Amniotic epithelial cell (primary cell): ENCODE results near the gene RASGEF1C.
A peak's percentile ranks its signal among the peaks of the same experiment; 100 is the strongest.
"Not testable (repeated sequence)": the region's sequence is repeated elsewhere in the genome, so short reads cannot be mapped to it uniquely, and the experiment has no call there.

ENCODE experiments used
- DNase-seq: peaks from one replicate; pipeline ENCODE4 v3.0.0-alpha.2; 2010; ENCODE audit warnings: low read depth

RASGEF1C gene

DNA sequence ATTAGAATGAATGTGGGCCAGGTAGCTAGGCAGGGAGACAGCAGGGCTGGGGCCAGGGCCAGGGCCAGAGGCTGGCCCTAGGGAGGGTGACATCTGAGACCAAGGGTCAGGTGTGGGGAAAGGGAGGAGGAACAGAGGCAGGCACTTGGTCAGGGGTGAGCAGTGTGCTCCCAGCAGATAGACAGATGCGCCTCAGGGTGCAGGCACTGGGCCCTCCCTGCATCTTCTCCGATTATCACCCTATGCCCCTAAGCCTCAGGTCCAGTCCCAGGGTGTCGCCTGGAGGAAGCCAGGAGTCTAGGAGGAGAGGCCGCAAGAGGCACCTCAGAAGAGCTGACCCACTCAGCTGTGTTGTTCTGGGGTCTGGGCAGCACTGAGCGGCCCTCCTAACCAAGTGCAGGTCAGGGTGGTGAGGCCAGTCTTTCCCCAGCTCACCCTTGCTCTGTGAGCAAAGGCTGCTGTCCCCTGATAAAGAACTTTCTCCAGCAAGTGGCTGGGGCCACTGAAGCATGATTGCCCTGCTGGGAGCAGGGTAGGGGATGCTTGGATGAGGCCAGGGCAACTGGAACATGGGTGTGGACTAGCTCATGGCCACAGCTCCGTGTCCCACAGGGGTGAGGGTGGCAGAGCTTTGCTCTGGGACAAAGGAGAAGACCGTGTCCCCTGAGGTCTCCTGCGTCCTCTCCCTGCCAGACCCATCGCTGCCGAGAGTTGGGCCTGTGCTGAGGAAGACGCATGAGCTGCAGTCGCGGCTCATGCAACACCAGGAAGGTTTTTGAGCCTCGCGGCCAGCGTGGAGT lies 2.1 kb upstream of the RASGEF1C start:
- DNase-seq, result no peak

DNA sequence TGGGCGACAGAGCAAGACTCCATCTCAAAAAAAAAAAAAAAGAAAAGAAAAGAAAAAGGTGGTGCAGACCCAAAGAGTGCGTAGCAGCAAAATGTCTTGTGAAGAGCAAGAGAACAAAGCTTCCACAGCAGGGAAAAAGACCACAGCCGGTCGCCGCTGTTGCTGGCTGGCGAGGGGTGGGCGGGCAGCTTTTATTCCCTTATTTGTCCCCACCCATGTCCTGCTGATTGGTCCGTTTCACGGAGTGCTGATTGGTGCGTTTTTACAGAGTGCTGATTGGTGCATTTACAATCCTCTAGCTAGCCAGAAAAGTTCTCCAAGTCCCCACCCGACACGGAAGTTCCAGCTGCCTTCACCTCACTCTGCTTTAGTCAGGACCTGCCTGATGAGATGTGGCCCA lies 1.1 kb upstream of the RASGEF1C start:
- not testable (repeated sequence) for DNase-seq

GRCh38 chr5:180208435-180209081 lies 453 bp downstream of the RASGEF1C start:
- DNase-seq, result no peak

DNA sequence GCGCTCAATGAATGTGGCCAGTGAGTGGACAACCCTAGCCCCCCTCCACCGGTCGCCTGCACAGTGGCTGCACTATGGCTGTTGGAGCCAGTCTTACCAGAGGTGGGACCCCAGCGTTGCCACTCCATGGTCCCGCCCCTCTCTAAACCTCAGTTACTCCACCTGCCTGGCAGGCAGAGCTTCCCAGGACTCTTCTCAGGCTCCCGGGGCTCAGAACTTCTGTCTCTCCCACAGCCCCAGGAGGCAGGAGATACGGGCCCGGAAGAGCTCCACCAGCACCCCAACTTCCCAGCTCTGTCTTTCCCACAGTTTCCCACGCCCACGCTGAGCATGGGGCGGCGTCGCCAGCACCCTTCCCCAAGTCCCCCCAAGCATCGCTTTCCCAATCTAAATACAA lies 975 bp downstream of the RASGEF1C start:
- DNase-seq, result no peak

GRCh38 chr5:180207593-180207992 lies 1.4 kb downstream of the RASGEF1C start:
- DNase-seq, result no peak

- DNase-seq, result no peak
Measured at GRCh38 chr5:180206993-180207392, 2.0 kb downstream of the RASGEF1C start.

- no peak for DNase-seq
Measured at GRCh38 chr5:180205916-180206315, 3.1 kb downstream of the RASGEF1C start.

- DNase-seq, result no peak
Measured at GRCh38 chr5:180204276-180204819, 4.7 kb downstream of the RASGEF1C start.

DNA sequence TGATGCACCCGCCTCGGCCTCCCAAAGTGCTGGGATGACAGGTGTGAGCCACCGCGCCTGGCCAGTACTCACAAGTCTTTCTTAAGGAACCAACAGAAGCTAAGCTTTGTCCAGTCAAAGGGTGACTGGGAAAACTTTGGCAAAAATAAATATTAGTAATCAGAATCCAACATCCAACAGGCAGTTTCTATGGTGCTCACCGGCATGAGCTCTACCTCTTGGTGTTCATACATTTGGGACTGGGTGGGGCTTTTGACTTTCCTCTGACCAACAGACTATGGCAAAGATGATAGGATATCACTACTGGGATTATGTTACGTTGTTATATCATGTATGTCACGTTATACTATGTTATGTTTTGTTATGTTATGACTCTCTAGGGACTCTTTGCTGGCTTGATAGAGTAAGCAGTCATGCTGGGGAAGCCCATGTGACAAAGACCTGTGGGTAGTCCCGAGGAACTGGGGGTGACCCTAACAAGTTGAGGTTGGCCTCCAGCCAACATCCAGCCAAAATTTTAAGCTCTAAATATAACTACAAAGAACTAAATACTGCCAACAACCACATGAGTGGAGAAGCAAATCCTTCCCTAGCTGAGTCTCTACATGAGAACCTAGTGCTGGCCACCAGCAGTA lies 6.0 kb downstream of the RASGEF1C start:
- no peak for DNase-seq

DNA sequence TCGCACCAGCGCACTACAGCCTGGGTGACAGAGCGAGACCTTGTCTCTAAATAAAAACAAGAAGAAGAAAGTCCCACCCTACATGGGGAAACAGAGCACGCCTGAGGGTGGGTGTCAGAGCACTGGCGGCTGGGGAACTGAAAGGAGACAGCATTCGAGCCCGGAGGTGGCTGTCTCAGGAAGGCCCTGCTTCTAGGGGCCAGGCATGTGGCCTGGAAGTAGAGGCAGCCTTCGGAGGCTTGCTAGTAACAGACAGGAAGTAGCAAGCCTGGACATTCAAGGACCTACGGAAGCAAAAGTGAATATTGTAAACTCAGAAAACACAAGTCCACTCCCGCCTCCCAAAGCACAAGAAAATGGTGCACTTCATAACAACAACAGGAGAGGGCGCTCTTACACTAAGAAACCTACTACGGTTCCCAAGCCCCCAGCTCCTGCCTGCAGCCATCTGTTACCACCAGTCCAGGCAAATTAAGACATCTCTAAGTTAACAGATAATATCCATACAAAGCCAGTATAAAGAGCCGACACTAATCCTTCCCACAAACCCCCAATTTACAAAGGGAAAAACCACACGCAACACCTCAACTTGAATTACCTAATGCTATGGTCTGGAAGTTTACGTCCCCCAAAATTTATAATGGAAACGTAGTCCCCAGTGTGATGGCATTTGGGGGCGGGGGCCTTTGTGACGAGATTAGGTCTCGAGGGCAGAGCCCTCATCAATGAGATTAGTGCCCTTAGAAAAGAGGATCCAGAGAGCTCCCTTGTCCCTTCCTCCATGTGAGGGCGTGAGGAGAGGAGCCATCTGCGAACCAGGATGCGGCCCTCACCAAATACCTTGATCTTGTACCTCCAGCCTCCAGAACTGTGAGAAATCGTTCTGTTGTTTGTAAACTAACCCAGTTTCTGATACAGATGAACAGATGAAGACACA lies 7.7 kb downstream of the RASGEF1C start:
- peak; percentile 17 for DNase-seq

GRCh38 chr5:180199390-180199789 lies 9.6 kb downstream of the RASGEF1C start:
- no peak for DNase-seq

DNA sequence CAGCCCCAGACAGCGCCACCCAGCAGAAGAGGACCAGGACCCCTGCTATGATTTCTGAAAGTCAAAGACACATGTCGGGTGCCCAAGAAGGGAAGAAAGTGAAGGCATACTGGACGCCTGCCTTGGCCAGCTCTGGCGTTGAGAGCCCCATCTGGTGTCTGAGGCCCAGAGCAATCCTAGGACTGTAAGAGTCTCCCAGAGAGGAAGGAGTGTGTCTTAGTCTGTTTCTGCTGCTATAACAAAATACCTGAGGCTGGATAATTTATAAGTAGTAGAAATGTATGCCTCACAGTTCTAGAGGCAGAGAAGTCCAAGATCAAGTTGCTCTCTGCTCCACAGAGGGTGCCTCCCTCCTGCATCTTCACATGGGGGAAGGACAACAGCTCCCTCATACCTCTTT lies 10.8 kb downstream of the RASGEF1C start:
- DNase-seq, result no peak

DNA sequence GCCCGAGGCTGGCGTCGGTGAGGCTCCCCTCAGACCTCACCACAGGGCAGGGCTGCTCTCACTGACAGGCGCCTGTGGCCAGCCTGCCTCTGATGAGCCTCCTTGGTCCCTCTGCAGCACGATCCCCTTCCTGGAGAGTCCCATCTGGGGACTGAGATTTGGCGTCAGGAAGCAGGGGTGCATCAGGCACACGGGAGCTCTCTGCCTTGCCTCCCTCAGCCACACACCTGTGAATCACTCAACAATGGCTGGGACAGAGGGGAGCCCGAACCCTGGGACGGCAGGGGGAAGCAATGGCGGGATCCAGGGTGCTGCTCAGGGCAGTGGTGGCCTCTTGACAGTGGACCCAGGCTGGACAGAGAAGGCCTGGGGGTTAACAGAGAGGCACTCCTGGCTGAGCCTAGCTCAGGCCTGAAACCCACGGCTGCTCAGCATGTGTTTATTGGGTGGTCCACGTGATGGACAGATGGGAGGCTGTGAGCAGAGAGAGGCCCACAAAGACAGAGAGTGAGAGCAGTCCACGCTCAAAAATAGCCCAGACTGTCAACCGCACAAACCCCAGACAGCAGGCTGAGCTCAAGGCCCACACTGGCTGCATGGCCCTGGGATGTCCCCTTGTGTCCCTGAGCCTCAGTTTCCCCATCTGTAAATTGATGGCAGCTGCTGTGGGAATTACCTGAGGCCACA lies 11.9 kb downstream of the RASGEF1C start:
- no peak for DNase-seq

DNA sequence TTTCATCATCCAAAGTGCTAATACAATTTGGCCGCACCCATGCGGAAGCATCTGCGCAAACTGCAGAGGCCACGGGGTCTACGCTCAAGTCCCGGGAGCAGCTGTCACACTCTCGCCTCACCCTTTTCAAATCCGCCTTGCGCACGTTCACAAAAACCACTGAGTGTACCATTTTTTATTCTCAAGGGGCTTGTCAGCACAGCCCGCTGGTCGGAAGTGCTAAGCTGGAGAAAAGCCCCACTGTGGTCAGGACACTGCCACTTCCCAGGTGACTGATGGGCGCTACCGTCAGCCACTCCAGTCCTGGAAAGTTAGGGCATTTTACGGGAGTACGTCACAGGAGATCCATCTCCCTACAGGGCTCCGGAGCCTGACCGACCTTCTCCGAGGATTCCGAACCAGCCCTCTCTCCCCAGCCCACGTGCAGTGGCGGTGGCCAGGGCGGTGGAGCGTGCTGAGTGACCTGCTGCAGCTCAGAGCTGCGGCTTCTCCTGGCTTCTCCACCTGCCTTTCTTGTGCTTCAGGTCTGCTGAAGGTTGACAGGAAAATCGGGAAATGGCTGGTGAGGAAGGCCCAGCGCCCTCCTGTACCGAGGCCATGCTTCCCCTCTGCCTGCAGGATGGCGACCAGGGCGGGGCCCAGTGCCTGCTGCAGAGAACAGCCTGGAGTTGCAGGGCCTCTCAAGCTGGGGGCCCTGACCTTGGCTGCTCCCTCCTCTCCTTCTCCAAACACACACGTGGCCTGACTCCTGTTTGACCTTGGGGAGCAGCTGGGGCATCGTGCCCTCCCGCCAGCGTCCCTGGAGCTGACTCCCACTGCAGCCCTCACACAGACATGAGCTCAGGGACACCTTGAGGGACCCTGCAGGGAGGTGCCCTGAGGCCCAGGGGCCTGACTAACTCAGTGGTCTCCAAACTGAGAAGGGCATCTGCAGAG lies 14.3 kb downstream of the RASGEF1C start:
- no peak for DNase-seq

DNA sequence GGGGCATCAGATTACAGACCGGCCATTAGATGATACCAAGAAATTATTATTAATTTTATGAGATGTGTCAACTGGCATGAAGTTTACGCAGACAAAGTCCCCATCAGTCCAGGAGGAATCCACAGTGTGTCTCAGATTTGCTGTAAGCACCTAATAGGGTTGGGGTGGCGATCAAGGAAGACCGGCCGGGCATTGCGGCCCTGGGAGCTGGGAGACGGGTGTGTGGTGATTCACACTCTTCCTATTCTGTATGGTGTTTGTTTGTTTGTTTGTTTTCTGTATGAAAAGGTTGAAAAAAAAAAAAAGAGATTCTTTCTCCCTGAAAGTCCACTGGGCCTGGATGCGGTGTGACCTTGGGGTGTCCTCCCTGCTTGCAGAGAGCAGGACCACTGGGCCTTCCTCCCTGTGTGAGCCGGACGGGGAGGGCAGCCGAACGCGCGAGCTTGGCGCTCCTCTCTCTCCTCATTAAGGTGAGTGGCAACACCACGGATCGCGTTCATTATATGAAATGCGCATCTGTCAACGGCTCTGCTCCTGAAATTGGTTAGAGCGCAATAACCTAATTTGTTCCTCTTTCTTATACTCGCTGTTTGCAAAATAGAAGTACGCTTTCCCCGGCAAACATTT lies 15.1 kb downstream of the RASGEF1C start:
- DNase-seq, result no peak

GRCh38 chr5:180191716-180192115 lies 17.3 kb downstream of the RASGEF1C start:
- DNase-seq, result no peak

GRCh38 chr5:180187767-180188166 lies 21.2 kb downstream of the RASGEF1C start:
- no peak for DNase-seq

DNA sequence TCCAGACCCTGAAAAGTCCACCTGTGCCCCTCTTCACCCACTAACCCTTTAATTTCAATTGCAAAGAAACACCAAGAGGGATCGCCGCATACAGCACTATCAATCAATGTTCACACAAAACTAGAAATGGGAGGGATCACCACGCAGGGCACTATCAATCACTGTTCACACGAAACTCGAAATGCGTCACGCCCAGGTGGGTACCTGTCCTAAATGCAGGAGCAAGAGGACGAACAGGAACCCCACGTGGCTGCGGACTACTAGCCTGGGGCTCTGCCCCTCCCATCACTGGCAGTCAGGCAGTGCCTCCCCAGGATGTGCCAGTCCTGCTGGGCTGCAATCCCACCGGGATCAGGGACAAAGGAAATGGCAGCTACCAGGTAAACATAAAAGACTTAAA lies 28.2 kb downstream of the RASGEF1C start:
- DNase-seq, result no peak

- no peak for DNase-seq
Measured at GRCh38 chr5:180180421-180180820, 28.6 kb downstream of the RASGEF1C start.
